ENCODE results near the gene SPRED3. TPM values are rescaled to one million over a fixed set of nuclear protein-coding genes. Genes with fewer than 3 reads are reported as not detected.
"Not testable (repeated sequence)": the region's sequence is repeated elsewhere in the genome, so short reads cannot be mapped to it uniquely, and the experiment has no call there.

Gene SPRED3
- total RNA-seq, 6 experiments from 2014 or later = 0.12 to 0.37 (median 0.22) TPM; not detected in 2

GRCh38 chr19:38411041-38411712 is 22.7 kb downstream of the SPRED3 start:
- Histone ChIP-seq H3K27ac (no peak overlapping the region), H3K9me3 (no peaks in the 10 kb centered on the region), H3K4me3 (no peak overlapping the region), H3K27me3 (no peaks in the 10 kb centered on the region), H3K4me1 (no peaks in the 10 kb centered on the region), H3K36me3 (peaks cover 0 to 8% (median 0%) of the 10 kb centered on the region in 4 donors)
- peak in 1 of 4 donors; percentile 24 for ATAC-seq
- 92% methylated on average over 6 of the region's 13 CpGs for WGBS (ENCODE audit: insufficient coverage, low coverage, low lambda C conversion rate, missing lambda C conversion rate)
- no peak for DNase-seq
- intact Hi-C loops (cut with DNase I) = no loop called here
- TF ChIP-seq, protein P1, sequence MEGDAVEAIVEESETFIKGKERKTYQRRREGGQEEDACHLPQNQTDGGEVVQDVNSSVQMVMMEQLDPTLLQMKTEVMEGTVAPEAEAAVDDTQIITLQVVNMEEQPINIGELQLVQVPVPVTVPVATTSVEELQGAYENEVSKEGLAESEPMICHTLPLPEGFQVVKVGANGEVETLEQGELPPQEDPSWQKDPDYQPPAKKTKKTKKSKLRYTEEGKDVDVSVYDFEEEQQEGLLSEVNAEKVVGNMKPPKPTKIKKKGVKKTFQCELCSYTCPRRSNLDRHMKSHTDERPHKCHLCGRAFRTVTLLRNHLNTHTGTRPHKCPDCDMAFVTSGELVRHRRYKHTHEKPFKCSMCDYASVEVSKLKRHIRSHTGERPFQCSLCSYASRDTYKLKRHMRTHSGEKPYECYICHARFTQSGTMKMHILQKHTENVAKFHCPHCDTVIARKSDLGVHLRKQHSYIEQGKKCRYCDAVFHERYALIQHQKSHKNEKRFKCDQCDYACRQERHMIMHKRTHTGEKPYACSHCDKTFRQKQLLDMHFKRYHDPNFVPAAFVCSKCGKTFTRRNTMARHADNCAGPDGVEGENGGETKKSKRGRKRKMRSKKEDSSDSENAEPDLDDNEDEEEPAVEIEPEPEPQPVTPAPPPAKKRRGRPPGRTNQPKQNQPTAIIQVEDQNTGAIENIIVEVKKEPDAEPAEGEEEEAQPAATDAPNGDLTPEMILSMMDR (IDR thresholded peaks at IDR 0.05) = no peak
- no peak for TF ChIP-seq POLR2A (IDR thresholded peaks at IDR 0.05)

DNA sequence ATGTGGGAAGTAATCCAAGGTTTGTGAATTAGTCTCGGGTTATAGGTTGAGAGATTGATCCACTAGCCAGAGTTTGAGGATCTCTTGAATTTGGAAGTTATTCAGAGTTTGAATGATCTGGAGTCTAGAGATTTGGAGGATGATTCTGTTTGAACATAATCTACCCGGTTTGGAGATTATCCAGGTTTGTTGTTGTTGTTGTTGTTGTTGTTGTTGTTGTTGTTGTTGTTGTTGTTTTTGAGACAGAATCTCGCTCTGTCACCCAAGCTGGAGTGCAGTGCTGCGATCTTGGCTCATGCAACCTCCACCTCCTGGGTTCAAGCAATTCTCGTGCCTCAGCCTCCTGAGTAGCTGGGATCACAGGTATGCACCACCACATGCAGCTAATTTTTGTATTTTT is 23.4 kb downstream of the SPRED3 start:
- H3K36me3 ChIP-seq; intact Hi-C loops (cut with DNase I); H3K27me3 ChIP-seq; H3K4me3 ChIP-seq; H3K4me1 ChIP-seq; ATAC-seq; H3K27ac ChIP-seq; H3K9me3 ChIP-seq; DNase-seq: not testable (repeated sequence)
- 60% methylated on average over 5 of the region's 5 CpGs for WGBS (ENCODE audit: insufficient coverage, low coverage, low lambda C conversion rate, missing lambda C conversion rate)

DNA sequence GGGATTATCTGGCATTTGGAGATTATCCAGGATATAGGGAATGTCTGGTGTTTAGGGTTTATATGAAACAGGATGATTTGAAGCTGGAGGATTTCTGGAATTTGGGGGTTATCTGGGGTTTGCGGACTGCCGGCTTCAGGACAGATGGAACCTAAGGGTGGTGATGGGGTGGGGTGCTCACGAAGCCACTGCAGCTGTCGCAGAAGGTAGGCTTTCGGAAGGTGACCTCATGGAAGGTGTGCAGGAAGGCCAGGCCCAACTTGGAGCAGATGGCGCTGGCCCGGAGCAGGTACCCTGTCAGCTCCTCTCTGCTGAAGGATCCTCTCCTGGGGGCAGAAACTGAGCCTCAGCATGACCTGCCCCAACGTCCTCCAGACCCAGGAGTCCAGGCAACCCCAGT is 24.0 kb downstream of the SPRED3 start:
- H3K36me3 ChIP-seq = no peaks in the 10 kb centered on the region
- DNase-seq (no peak), ATAC-seq (no peak)
- H3K4me1 ChIP-seq = no peaks in the 10 kb centered on the region
- no peak overlapping the region for H3K4me3 ChIP-seq
- 96% methylated on average over 3 of the region's 8 CpGs for WGBS (ENCODE audit: insufficient coverage, low coverage, low lambda C conversion rate, missing lambda C conversion rate)
- intact Hi-C loops (cut with DNase I) = no loop called here
- TF ChIP-seq, protein P1 (IDR thresholded peaks at IDR 0.05) = no peak
- no peak for TF ChIP-seq POLR2A (IDR thresholded peaks at IDR 0.05)
- no peaks in the 10 kb centered on the region for H3K27me3 ChIP-seq
- H3K27ac ChIP-seq = no peak overlapping the region
- H3K9me3 ChIP-seq = no peaks in the 10 kb centered on the region

DNA sequence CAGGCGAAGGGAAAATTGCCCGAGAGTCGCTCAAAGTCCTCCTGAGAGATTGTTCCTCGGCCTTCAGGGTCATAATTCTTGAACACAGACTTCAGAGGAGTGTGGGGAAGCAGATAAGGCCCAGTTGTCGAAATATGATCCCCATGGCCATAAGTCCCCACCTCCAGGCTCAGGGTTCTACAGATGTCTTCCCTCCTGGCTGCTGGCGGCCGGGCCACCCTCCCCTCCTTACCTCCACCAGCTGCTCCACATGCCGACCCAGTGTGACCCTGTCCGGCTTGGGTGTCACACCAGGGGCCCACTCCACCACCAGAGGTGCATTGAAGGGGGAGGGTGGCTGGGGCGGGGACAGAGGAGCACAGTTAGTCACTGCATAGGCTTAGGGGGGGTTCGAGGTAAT is 24.5 kb downstream of the SPRED3 start:
- ATAC-seq (no peak), DNase-seq (no peak)
- TF ChIP-seq, protein P1 (IDR thresholded peaks at IDR 0.05) = no peak
- no peak for TF ChIP-seq POLR2A (IDR thresholded peaks at IDR 0.05)
- Histone ChIP-seq H3K4me3 (no peak overlapping the region), H3K4me1 (no peaks in the 10 kb centered on the region), H3K36me3 (no peaks in the 10 kb centered on the region), H3K9me3 (no peaks in the 10 kb centered on the region), H3K27ac (no peak overlapping the region), H3K27me3 (no peaks in the 10 kb centered on the region)
- 88% methylated on average over 5 of the region's 11 CpGs for WGBS (ENCODE audit: insufficient coverage, low coverage, low lambda C conversion rate, missing lambda C conversion rate)
- intact Hi-C loops (cut with DNase I) = no loop called here

- Histone ChIP-seq H3K4me3 (no peak overlapping the region), H3K27ac (no peak overlapping the region), H3K27me3 (no peaks in the 10 kb centered on the region), H3K4me1 (no peaks in the 10 kb centered on the region), H3K36me3 (no peaks in the 10 kb centered on the region), H3K9me3 (no peaks in the 10 kb centered on the region)
- WGBS (ENCODE audit: insufficient coverage, low coverage, low lambda C conversion rate, missing lambda C conversion rate) = no CpG with 5 or more reads among the region's 6 CpGs
- intact Hi-C loops (cut with DNase I) = no loop called here
- no peak for TF ChIP-seq POLR2A (IDR thresholded peaks at IDR 0.05)
- TF ChIP-seq, protein P1 (IDR thresholded peaks at IDR 0.05) = no peak
- ATAC-seq (no peak), DNase-seq (no peak)
Measured at GRCh38 chr19:38413416-38413815, 24.9 kb downstream of the SPRED3 start.
